ENCODE measurements around the gene SPATA21.

Gene SPATA21

DNA sequence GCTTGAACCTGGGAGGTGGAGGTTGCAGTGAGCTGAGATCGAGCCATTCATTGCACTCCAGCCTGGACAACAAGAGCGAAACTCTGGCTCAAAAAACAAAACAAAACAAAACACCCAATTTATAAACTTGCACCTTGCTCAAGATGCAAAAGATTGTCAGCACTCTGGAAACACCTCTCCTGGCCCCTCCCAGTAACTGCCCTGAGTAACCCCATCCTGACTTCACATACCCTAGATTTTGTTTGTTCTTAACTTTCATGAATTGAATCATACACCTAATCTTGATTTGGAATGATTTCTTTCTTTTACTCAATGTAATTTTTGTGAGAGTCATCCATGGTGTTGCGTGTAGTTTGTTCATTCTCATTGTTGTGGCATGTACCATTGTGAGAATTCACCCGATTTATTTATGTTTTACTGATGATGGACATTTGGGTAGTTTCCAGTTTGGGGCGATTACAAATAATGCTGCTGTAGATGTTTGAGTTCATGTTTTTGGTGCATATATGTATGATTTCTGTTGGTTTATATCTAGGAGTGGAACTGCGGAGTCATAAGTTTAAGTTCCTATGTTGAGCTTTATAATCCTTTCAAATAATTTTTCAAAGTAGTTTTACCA is 13.7 kb upstream of the SPATA21 start:
- DNase-seq = no peak

DNA sequence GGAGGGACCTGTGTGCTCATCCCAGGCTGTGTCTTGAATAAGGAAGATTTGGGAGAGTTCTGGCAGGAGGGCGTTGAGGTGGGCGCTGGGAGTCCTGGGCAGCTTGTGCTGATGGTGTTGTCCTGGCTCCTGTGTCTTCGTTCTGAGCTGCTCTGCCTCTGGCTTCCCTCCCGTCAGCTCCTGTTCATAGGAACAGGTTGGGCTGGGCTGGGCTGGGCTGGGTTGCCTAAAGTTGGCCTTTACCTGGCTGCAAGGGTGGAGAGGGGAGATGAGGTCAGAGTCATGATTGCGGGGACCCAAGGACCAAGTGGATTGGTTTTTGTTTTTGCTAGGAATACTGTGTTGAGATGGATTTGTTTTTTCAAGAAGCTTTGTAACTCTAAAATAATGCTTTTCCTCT is 12.4 kb upstream of the SPATA21 start:
- DNase-seq = no peak

DNA sequence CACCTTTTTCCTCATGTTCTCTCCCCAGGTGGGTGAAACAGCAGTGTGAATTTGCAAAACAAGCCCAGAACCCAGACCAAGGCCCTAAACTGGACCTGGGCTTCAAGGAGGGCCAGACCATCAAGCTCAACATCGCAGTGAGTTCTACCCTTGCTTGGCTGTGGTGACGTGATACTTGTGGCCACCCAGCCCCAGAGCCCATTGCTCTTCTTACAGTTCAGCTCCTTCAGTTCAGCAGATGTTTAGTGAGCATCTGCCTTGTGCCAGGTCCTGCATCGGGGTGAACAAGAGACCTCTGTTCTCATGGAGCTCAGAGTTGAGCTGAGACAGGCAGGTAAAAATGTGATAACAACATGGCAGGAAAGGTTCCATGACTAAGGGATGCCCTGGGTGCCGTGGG is 11.8 kb upstream of the SPATA21 start:
- DNase-seq = no peak

DNA sequence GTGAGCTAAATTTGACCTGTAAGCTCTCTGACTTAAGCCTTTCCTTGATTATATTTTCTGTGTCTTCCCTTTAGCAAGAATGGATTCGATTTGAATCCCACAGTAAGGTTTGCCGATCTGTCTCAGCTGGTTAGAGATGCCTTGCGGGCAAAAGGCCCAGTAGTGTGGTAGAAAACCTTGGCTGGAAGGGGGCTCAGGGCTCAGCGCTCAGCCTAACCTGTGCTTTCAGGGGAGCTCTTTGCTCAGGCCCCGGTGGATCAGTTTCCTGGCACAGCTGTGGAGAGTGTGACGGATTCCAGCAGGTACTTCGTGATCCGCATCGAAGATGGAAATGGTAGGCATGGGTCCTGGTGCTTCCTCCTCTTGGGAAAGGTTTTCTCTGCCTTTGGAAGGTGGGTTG is 10.4 kb upstream of the SPATA21 start:
- no peak for DNase-seq

DNA sequence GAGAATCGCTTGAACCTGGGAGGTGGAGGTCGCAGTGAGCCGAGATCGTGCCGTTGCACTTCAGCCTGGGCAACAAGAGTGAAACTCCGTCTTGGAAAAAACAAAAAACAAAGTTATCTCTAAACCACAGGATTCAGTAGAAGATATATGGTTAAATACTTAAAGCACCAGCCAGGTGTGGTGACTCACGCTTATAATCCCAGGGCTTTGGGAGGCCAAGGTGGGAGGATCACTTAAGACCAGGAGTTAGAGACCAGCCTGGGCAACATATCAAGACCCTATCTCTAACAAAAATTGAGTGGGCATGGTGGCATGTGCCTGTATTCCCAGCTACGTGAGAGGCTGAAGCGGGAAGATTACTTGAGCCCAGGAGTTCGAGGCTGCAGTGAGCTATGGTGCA is 8.9 kb upstream of the SPATA21 start:
- DNase-seq = no peak

DNA sequence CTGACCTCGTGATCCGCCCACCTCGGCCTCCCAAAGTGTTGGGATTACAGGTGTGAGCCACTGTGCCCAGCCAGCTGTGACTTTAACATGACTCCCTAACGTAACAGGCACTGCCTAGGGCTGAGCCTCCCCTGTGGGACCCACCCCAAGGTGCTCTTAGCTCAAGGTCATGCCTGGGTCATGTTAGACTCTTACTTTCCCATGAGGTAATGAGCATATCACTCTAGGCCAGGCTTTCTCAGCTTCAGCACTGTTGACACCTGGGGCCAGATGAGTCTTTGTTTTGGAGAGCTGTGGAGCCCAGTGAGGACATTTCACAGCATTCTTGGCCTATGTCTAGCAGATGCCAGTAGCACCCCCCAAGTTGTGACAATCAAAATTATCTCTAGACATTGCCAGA is 7.8 kb upstream of the SPATA21 start:
- no peak for DNase-seq

DNA sequence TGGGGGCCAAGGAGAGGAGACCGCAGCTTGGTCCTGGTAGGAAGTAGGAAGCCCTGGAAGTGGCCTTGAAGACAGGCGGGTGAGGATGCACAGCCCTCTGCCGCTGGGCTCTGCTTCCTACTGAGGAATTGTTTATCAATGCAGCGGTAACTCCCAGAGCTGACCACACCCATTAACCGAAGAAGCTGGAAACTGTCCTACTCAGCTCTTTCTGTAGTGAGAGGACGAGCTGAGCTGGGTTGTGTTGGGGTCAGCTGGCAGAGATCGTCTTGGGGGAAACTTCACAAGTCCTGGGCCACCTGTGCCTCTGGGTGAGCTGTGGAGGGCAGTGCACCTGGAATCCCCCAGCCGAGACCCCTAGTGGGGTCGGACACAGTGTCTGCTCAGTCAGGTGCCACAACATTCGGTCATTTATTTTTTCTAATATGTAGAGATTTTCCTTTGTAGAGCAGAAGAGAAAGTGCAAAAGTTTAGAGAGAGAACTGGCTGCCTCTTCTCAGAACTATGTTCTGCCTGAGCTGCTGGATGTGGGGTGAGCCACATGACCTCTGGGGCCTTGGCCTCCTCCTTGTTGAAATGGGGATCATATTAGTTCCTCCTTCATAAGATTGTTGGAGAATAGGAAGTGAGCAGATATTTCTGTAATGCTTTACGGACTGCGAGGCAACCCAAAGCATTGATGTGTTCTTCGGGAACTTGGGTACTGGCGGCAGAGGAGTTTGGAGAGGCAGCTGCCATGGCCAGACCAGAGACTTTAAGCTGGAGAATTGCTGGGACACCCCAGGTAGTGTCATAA is 6.9 kb upstream of the SPATA21 start:
- no peak for DNase-seq

DNA sequence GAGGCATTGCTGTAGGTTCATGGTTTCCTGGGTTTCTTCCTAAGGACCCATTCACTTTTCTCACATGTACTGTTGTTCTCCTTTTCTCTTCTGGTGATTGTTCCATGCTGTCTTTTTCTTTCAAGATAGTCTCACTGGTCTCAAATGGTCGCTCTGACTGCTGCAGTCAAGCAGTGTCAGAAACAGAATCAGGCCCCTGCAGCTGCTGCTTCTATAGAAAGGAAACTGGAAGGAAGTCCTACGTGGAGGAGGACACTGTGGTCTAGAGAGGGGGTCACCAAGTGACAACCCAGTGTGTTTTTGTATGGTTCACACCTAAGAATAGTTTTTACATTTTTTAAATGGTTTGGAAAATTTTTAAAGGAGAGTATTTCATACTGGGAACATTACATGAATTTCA is 5.7 kb upstream of the SPATA21 start:
- DNase-seq = no peak

DNA sequence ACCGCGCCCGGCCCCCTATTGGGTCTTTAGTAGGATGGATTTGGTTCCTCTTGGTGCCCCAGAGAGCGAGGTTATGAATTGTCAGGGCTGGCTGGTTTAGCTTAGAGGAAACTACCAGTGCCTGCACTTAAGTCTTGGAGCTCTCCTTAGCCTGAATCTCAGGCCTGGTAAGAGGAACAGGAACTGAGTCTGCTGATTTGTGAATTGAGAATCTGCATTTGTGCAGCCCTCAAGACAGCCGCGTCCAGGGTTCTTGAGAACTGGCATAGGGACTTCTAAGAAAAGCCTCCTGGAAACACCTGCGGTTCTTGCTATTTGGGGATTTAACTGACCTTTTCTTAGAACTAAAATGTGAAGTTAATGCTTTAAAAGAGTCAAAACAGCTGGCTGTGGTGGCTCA is 5.0 kb upstream of the SPATA21 start:
- DNase-seq = no peak

DNA sequence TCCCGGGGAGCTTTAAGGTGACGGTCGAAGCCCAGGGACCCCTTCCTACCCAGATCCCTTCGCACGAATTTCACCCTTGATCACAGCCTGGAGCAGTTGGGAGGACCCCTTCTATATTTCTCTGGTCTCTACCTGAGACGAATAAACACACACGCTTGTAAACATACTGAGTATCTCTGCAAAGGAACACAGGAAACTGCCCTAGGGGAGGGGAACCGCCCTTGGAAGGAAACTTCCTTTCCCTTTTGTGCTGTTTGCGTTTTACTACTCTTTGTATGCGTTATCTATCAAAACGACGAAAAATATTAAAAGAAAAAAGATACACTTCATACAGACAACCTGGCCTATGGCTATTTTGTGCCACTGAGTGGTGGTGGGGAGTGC is 4.0 kb upstream of the SPATA21 start:
- DNase-seq = no peak

DNA sequence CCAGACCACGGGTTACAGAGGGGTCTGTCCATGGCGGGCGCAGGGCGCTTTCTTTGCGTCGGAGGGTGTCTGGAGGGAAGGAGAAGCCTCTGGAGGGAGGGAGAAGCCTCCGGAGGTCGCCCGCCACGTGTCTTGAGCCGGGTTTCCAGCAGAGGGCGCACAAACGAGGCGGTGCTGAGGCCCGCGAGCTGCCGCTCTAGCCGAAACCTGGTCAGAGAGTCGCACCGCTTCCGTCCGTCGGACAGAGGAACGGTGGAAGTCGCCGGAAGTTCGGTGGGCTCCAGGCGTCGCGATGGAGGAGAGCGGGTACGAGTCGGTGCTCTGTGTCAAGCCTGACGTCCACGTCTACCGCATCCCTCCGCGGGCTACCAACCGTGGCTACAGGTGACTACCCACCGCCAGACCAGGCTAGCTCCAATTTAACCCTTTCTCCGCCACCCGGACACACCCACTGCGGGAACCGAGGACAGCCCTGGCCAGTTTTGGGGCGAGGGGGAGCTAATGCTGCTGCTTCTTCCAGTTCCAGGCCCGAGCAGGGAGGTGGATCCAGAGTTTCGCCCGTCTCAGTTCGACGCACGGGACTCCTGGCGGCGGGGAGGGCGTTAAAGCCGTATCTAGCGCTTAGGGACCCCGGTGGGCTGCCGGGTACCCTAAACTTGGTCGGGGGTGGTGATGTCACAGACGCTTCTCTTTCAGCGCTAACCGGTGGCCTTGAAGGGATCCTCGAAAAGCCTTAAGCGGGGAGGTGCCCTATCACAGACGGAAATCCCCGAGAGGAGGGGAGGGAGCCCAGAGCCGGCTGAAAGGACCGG is 3.5 kb upstream of the SPATA21 start, which contains the start of gene NECAP2:
NECAP2 (plus strand) TSS at position 255 of the 812 bp plus-strand sequence; CDS start at position 293, 38 bp downstream.
- DNase-seq = peak; percentile 98

DNA sequence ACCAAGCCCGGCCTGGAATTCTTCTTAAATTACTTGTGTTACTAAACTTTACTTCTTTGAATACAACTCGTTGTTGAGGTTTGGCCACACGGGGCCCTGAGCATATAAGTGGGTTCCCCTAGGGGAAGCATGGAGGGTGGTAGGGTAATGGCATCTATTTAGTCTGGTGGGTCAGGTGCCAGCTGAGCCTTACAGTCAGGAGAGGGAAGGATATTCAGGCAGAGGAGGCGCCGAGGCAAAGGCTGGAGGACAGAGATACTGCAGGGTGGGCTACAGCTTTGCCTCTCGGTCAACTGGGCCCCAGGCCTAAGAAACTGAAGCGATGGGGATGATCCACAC is 2.9 kb upstream of the SPATA21 start:
- no peak for DNase-seq

DNA sequence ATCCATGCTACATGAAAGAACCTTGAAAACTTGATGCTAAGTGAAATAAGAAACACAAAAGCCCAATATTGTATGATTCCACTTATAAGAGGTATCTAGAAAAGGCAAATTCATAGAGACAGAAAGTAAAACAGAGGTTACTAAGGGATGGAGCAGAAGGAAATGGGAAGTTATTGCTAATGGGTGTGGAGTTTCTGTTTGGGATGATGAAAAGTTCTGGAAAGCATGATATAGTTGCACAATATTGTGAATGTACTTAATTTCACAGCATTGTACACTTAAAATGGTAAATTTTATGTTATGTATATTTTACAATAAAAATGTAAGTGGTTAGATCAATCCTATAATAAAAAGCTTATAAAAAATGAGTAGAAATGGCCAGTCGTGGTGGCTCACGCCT is 1.7 kb upstream of the SPATA21 start:
- DNase-seq = no peak

DNA sequence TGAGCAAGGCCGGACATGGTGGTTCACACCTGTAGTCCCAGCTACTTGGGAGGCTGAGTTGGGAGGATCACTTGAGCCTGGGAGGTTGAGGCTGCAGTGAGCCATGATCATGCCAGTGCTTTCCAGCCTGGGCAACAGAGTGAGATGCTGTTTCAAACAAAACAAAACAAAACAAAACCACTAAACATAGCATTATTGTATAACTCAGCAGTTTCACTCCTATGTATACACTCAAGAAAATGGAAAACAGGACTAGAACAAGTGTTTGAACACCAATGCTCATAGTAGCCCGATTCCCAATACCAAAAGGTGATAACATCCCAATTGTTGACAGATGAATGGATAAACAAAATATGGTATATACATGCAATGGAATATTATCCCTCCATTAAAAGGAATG is 1.3 kb upstream of the SPATA21 start:
- no peak for DNase-seq

DNA sequence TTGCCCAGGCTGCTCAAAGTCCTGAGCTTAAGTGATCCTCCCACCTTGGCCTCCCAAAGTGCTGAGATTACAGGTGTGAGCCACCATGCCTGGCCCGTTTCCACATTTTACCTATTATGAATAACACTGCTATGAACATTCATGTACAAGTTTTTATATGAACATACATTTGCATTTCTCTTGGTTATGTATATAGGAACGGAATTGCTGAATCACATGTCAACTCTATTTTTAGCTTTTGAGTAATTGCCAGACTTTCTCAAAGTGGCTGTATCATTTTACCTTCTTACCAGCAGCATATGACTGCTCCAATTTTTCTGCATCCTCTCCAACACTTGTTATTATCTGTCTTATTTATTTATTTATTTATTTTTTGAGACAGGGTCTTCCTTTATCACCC is 2.7 kb downstream of the SPATA21 start:
- no peak for DNase-seq

DNA sequence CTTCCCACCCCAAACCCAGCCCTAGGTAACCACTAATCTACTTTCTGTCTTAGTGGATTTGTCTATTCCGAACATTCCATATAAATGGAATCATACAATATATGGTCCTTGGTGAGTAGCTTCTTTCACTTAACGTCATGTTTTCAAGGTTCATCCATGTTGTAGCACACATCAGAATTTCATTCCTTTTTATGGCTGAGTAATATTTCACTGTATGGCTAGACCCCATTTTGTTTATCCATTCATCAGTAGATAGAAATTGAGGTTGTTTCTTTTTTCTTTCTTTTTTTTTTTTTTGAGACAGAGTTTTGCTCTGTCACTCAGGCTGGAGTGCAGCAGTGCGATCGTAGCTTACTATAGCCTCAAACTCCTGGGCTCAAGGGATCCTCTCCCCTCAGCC is 3.2 kb downstream of the SPATA21 start:
- no peak for DNase-seq

DNA sequence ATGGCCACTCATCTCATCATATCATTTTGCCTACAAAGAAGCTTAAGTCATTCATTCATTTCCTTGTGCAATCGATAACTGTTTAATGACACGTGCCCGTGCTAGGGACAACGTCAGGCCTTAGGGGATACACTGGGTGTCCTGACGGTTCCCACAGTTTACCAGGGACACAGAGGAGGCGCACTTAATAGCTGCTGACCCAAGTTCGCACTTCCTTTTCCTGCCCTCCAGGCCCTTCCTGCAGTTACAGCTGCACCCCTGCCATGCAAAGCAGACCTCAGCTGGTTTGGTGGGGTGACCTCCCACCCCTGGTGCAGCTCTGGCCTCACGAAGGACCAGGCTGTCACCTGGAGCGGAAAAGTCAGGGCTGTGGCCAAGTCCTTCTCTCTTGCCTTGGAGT is 4.2 kb downstream of the SPATA21 start:
- DNase-seq = no peak

DNA sequence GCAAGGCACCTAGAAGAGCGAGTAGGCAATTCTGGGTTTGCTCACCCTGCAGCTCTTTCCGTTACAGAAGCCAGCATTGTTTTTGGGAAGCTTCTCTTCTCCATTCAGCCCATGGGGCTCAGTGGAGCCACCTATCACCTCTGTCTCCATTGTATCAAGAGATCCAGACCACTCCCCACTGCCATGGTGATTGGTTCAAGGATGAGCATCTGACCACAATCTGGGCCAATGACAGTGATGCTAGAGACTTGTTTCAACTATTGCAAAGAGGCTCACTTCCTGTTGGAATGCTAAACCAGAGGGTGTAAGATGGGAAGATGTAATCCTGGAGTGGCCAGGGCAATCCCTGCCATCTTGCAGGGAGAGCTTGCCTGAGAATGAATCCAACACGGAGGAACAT is 6.6 kb downstream of the SPATA21 start:
- DNase-seq = no peak

DNA sequence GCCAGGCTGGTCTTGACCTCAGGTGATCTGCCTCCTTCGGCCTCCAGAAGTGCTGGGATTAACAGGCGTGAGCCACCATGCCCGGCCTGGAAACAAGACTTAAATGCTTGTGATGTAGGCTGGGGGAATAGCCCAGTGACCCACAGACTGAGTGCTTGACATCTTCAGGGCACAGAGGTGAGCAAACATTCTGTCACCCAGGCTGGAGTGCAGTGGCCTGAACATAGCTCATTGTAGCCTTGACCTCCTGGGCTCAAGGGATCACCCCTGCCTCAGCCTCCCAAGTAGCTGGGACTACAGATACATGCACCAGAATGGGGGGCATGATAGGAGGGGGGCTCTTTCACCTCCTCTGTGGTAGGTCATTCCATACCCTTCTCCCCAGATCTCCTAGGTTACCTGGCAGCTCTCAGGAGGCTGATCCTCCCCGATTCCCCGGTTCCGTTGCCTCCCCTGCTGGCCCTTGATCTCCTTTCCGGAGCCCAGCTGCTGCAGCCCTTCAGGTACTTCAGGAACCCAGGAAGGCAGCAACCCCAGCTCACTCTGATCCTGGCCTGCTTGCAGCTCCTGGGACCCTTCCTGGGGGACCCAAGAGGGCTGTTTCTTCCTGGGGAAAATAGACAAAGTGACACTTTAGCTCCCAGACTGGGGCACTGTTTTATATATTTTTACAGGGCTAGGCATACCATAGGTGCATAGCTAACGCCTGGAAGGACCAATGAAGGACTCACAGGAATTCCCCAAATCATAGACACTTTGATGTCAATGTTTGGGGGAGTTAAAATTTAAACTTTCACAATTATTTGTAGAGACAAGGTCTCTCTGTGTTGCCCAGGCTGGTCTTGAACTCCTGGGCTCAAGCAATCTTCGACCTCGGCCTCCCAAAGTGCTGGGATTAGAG is 11.8 kb downstream of the SPATA21 start:
- no peak for DNase-seq

DNA sequence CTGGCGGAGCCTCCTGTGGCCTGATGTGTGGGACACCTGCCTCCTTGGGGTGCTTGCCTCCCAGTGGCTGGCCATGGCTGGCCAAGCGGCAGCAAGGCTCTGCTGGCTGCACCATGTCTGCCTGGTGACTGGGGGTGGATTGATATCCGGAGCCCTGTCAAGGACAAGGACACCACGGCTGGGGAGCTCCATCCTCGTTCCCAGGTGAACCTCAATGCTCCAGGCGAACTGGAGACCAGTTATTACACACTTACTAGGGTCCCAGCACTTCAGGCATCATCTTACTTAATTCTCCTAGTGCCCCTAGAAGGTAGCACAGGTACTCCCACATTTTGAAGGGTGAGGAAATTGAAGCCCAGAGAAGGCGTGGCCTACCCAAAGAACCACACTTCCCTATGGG is 15.2 kb downstream of the SPATA21 start:
- no peak for DNase-seq

DNA sequence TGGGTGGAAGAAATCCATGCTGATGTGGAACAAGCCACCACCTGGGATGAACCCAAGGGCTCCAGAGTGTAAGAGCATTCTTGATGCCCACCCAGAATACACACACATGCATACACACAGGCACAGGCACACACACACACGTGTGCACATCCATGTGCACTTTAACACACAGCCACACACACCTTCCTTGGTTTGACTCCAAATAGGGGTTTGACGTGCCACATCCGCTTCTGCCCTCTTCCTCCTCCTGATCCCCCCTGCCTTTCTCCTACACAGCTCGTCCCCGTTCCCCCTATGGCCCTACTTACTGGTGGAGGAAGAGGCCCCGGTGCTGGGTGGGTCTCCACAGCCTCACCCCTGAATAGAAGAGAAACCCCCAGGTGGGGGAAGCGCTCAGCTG is 16.0 kb downstream of the SPATA21 start:
- no peak for DNase-seq

DNA sequence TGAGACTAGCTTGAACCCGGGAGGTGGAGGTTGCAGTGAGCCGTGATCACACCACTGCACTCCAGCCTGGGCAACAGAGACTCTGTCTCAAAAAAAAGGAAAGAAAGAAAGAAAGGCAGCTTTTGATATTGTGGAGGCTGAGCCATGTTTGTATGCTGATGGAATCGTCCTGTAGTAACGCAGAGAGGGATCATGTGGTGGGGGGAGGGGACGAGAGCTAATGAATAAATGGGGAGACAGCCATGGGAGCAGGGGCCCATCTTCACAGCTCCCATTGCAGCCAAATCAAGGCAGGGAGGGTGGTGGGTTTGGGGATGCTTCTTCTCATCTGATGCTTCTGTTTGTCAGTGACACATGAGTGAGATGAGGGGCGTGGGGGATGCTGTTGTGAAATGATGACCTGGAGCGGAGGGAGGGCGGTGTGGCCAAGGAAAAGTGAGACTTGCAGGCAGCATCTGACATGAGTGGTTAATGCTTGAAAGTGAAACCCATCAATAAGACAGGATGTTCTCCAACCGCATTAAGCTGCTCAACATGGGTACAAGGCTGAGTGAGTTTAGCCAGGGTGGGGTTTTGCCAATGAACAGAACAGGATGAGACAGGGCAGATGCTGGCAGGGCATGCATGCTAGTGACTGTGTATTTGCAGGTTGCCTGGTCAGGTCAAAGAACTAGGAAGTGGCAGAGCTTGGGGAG is 16.7 kb downstream of the SPATA21 start:
- peak; percentile 76 to 78 for DNase-seq

All from activated T-cell treated with anti-CD3 and anti-CD28 coated beads, Interleukin-2, amount 50 U/mL, for 48 hours (primary cell).